Rectal smooth muscle tissue (tissue), 1 donor: ENCODE data around the gene SLAMF1.

Source experiments
- H3K27ac ChIP-seq: one replicate; pipeline ENCODE4 v1.7.0; 2013; ENCODE audit warnings: low read depth, low read length, inconsistent platforms
- H3K27me3 ChIP-seq: one replicate; pipeline ENCODE4 v1.7.0; 2013; ENCODE audit warnings: low read length; ENCODE audit not compliant: control insufficient read depth, insufficient read depth
- H3K36me3 ChIP-seq: one replicate; pipeline ENCODE4 v1.7.0; 2013; ENCODE audit warnings: low read length; ENCODE audit not compliant: control insufficient read depth, insufficient read depth
- H3K4me1 ChIP-seq: one replicate; pipeline ENCODE4 v1.7.0; 2013; ENCODE audit warnings: low read length; ENCODE audit not compliant: control insufficient read depth, insufficient read depth
- H3K4me3 ChIP-seq: one replicate; pipeline ENCODE4 v1.7.0; 2013; ENCODE audit warnings: low read length
- H3K9ac ChIP-seq: one replicate; pipeline ENCODE4 v1.7.0; 2013; ENCODE audit warnings: low read length

SLAMF1 gene

GRCh38 chr1:160672789-160673695 is 26.2 kb upstream of the SLAMF1 start:
- H3K9ac ChIP-seq, result no peak overlapping the region
- H3K4me1 ChIP-seq, result no peaks in the 10 kb centered on the region
- H3K27me3 ChIP-seq, result no peaks in the 10 kb centered on the region
- no peaks in the 10 kb centered on the region for H3K36me3 ChIP-seq
- H3K4me3 ChIP-seq, result no peak overlapping the region
- H3K27ac ChIP-seq, result no peak overlapping the region

GRCh38 chr1:160671603-160672517 is 25.0 kb upstream of the SLAMF1 start:
- Histone ChIP-seq H3K4me3 (no peak overlapping the region), H3K27me3 (no peaks in the 10 kb centered on the region), H3K9ac (no peak overlapping the region), H3K4me1 (no peaks in the 10 kb centered on the region), H3K36me3 (no peaks in the 10 kb centered on the region), H3K27ac (no peak overlapping the region)

- no peaks in the 10 kb centered on the region for H3K36me3 ChIP-seq
- H3K4me3 ChIP-seq, result no peak overlapping the region
- H3K27ac ChIP-seq, result no peak overlapping the region
- H3K9ac ChIP-seq, result no peak overlapping the region
- H3K4me1 ChIP-seq, result no peaks in the 10 kb centered on the region
- no peaks in the 10 kb centered on the region for H3K27me3 ChIP-seq
Observed at GRCh38 chr1:160670701-160671100, 23.9 kb upstream of the SLAMF1 start.

- Histone ChIP-seq H3K27me3 (no peaks in the 10 kb centered on the region), H3K4me1 (no peaks in the 10 kb centered on the region), H3K9ac (no peak overlapping the region), H3K36me3 (no peaks in the 10 kb centered on the region), H3K4me3 (no peak overlapping the region), H3K27ac (no peak overlapping the region)
Observed at GRCh38 chr1:160669802-160670201, 23.0 kb upstream of the SLAMF1 start.

GRCh38 chr1:160669276-160669675 is 22.4 kb upstream of the SLAMF1 start:
- H3K4me1 ChIP-seq, result no peaks in the 10 kb centered on the region

GRCh38 chr1:160667896-160668295 is 21.1 kb upstream of the SLAMF1 start:
- H3K27ac ChIP-seq, result no peak overlapping the region
- H3K4me1 ChIP-seq, result no peaks in the 10 kb centered on the region
- H3K4me3 ChIP-seq, result no peak overlapping the region
- H3K36me3 ChIP-seq, result no peaks in the 10 kb centered on the region
- H3K27me3 ChIP-seq, result no peaks in the 10 kb centered on the region
- no peak overlapping the region for H3K9ac ChIP-seq

More at GRCh38 chr1:160669276-160669675, 22.4 kb upstream of the SLAMF1 start:
- Histone ChIP-seq H3K9ac (no peak overlapping the region), H3K36me3 (no peaks in the 10 kb centered on the region), H3K27ac (no peak overlapping the region), H3K4me3 (no peak overlapping the region), H3K27me3 (no peaks in the 10 kb centered on the region)

GRCh38 chr1:160666079-160666442 is 19.2 kb upstream of the SLAMF1 start:
- Histone ChIP-seq H3K36me3 (no peaks in the 10 kb centered on the region), H3K4me1 (no peaks in the 10 kb centered on the region), H3K27me3 (no peaks in the 10 kb centered on the region), H3K4me3 (no peak overlapping the region), H3K9ac (no peak overlapping the region), H3K27ac (no peak overlapping the region)

GRCh38 chr1:160665330-160666078 is 18.7 kb upstream of the SLAMF1 start:
- no peaks in the 10 kb centered on the region for H3K27me3 ChIP-seq
- H3K9ac ChIP-seq, result no peak overlapping the region
- H3K27ac ChIP-seq, result no peak overlapping the region
- H3K4me3 ChIP-seq, result no peak overlapping the region
- no peaks in the 10 kb centered on the region for H3K36me3 ChIP-seq
- no peaks in the 10 kb centered on the region for H3K4me1 ChIP-seq

GRCh38 chr1:160664573-160665051 is 17.8 kb upstream of the SLAMF1 start:
- no peak overlapping the region for H3K4me3 ChIP-seq
- H3K9ac ChIP-seq, result no peak overlapping the region
- H3K4me1 ChIP-seq, result no peaks in the 10 kb centered on the region
- no peaks in the 10 kb centered on the region for H3K36me3 ChIP-seq
- no peaks in the 10 kb centered on the region for H3K27me3 ChIP-seq
- H3K27ac ChIP-seq, result no peak overlapping the region

GRCh38 chr1:160662910-160663309 is 16.1 kb upstream of the SLAMF1 start:
- no peak overlapping the region for H3K27ac ChIP-seq
- H3K36me3 ChIP-seq, result no peaks in the 10 kb centered on the region
- H3K4me3 ChIP-seq, result no peak overlapping the region
- no peaks in the 10 kb centered on the region for H3K27me3 ChIP-seq
- H3K4me1 ChIP-seq, result no peaks in the 10 kb centered on the region
- H3K9ac ChIP-seq, result no peak overlapping the region

- Histone ChIP-seq H3K9ac (no peak overlapping the region), H3K4me3 (no peak overlapping the region), H3K27me3 (no peaks in the 10 kb centered on the region), H3K4me1 (no peaks in the 10 kb centered on the region), H3K27ac (no peak overlapping the region), H3K36me3 (no peaks in the 10 kb centered on the region)
Observed at GRCh38 chr1:160659566-160659965, 12.7 kb upstream of the SLAMF1 start.

GRCh38 chr1:160658814-160659193 is 12.0 kb upstream of the SLAMF1 start:
- H3K36me3 ChIP-seq, result no peaks in the 10 kb centered on the region

More at GRCh38 chr1:160658814-160659193, 12.0 kb upstream of the SLAMF1 start:
- Histone ChIP-seq H3K4me1 (no peaks in the 10 kb centered on the region), H3K27ac (no peak overlapping the region), H3K27me3 (no peaks in the 10 kb centered on the region), H3K9ac (no peak overlapping the region), H3K4me3 (no peak overlapping the region)
